8988T (cell line): Measurements from ENCODE around the gene CLEC10A.
"Not testable (repeated sequence)": the region's sequence is repeated elsewhere in the genome, so short reads cannot be mapped to it uniquely, and the experiment has no call there.

ENCODE experiments used
- DNase-seq: peaks from one replicate; pipeline ENCODE4 v3.0.0; 2011

Gene CLEC10A

DNA sequence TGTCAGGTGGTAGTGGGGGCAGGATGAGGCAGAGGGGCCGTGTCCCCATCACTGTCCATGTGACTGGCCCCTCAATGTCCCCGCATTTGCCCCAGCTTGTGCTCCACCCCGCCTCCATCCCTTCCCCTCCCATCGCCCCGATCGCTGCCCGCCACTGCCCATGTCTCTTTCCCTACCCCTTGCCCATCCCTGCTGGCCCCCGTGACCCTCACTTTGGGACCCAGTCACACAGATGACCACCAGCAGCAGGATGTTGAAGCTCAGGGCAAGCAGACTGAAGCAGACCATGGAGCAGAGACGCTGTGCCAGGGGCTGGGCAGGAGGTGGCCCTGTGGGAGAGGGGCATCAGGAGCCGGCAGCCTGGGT, 28.5 kb upstream of the CLEC10A start:
- DNase-seq = no peak

DNA sequence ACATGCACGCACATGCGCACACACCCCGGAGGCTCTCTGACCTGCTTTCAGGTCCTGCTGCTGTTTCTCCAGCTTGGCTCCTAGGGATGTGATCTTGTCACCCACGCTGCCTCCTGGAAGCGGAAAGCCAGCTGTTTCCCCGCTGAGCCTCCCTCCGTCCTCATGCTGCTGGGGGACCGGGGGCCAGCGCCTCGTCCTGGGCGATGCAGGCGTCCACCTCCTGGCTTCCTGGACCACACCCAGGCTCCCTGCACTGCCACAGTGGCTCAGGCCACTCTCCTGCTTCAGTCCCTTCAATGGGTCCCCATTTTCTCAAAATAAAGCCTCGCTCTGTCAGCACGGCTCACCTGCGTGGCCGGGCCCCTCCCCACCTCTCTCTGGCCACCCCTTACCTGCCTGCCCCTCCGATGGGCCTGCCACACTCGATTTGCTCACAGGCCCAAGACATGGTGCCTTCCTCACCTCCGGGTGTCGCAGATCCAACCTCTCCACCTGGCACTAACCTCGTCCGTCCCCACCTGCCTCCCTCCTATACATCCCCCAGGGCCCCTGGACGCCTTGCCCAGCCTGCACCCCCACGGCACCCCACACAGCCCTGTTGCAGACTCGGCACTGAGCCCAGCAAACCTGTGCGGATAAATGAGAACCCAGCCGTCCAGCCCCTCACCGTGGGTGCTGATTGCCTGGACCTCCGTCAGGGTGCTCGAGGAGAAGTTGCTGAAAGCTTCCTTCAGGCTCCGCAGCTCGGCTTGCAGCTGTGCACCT, 27.9 kb upstream of the CLEC10A start:
- no peak for DNase-seq

DNA sequence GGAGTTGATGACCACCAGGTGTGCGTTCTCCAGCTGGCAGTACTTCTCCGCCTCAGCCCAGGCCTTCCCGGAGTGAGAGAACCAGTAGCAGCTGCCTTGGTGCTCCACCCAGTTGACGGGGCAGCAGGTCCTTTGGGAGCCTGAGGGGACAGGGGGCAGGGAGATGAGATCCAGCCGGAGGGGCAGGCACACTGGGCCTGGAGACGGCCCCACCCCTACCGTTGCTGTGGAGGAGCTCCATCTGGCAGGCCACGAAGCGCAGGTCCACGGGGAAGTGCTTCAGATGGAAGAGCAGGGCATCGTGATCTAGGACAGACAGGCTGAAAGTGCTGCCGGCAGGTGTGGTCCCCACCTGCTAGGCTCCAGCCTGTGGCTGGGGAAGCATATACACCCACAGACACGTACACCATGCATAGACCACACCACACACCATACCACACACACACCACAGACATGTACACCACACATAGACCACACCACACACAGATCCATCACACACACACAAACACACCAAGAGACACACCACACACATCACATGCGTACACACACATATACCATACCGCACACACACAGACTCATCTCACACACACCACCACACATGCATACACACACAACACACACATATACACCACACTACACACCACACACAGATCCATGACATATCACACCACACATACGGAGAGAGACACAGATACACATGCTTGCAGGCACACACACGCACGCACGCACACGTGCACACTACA, 27.1 kb upstream of the CLEC10A start:
- DNase-seq = no peak

DNA sequence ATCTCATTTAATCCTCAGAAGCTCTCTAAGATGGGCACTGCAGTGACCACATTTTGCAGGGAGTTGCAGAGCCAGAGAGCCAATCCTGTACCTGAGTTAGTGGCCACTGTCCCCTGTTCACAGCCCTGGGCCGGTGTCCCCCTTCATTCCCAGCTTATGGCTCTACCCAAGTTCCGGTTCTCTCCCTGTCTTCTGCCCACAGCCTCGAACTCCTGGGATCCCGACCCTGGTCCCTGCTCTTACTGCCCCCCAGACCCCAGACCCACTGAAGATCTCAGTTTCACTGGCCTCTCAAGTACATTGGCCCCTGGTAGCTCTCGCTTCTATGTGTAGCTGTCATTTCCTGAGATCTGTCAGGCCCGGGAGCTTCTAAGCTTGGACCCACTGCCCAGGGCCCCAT, 22.4 kb upstream of the CLEC10A start:
- no peak for DNase-seq

DNA sequence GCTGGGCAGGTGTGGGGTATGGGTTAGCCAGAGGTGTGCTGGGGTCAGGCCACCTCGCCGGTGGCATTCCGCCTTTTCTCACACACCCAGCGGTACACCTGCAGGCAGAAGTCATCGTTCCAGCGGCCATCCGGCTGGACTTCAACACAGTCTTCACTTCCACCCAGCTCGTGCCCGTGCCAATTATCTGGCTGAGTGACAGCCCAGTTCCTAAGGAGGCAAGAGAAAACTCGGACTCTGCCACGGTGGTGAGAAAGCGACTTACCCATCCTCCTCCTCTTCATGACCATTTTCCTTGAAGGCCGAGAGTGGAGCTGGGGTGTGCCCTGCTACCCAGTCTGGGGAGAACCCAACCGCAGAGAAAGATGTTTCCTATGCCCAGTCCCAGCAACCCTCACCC, 21.5 kb upstream of the CLEC10A start:
- no peak for DNase-seq

DNA sequence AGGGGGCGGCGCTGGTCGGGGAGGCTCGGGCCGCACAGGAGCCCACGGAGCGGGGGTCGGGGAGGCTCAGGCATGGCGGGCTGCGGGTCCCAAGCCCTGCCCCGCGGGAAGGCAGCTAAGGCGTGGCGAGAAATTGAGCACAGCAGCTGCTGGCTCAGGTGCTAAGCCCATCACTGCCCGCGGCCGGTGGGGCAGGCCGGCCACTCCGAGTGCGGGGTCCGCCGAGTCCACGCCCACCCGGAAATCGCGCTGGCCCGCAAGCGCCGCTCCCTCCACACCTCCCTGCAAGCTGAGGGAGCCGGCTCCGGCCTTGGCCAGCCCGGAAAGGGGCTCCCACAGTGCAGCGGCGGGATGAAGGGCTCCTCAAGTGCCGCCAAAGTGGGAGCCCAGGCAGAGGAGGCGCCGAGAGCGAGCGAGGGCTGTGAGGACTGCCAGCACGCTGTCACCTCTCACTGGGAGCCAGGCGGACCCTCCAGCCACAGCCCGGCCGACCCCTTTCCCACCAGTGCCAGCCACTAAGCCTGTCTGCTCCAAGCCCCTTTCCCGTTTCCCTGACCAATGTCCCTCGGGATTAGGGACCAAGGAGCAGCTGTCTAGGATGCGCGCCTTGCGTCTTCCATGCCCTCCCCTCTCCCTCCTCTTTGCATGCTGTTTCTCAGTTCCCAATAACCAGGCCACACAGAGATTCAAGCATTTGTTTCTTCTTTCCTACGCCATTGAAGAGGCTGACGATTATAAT, 20.8 kb upstream of the CLEC10A start:
- not testable (repeated sequence) for DNase-seq

DNA sequence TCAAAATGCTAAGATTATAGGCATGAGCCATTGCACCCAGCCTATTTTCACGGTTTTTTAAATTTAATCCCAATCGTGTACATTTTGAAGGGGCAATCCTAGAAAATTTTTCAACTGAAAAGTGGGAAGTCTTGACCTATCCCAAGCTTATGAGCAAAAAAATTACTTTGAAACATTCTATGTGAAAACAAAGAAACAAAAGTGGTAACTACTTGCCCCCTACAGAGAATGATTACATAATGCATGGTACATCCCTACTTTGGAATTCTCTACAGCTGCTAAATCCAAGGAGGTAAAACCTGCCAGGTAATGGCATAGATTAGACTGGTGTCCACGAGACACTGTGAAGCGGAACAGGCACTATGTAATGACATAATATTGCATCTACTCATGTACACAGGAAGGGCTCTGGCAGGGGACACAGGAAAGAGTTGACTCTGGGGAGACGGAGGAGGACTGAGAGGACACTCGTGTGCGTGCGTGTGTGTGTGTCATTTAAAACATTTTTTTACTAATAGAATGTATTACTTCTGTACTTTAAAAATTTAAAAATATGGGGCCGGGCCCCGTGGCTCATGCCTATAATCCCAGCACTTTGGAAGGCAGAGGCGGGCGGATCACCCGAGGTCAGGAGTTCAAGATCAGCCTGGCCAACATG, 18.9 kb upstream of the CLEC10A start:
- no peak for DNase-seq

DNA sequence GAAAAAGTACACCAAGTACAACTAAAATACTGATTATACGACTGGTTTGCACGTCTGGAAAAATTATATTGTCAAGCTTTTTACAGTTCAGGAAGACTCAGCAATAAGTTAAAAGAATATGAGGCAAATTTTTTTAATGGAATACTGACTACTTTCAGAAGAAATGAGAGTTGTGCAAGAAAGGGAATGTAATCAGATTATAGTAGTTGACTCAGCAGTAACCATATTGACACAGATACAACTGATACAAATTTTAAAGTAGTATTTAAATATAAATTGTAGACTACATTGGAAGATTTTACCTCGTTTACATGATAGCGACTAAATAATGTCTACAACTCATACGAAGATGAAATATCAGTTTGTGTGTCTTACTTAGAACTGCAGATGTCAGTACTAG, 17.9 kb upstream of the CLEC10A start:
- DNase-seq = no peak

DNA sequence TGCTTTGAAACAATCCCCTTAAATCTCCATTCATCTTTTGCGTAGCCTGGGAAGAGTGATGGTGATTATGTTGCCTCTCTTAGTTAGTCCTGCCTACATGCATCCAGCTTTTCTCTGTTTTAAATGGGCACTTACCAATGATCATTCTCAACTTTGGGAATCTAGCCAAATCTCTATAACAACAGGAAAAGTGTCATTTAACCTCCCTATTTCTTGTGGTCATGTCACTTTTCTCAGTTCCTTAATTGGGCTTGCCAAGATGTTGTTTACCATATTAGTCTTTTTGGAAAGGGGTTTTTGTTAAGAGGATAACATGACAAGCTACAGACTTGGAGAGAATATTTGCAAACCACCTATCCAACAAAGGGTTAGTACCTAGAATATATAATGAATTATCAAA, 15.6 kb upstream of the CLEC10A start:
- no peak for DNase-seq

DNA sequence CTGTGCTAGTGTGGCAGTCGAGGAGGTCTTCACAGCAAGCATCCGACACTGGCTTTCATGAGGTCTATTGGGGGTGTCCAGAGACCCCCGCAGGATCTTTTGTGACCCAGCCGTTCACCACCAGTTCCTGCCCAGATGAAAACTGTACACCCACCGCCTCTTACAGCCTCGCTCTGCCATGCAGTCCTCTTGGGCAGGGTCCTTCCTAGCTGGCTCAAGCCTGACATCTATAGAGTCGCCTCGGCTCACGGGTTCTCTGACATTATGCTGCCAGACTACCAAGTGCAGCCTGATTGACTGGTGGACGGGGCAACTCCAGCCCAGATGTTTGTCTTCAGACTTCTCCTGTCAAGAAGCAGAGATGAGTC, 14.6 kb upstream of the CLEC10A start:
- no peak for DNase-seq

DNA sequence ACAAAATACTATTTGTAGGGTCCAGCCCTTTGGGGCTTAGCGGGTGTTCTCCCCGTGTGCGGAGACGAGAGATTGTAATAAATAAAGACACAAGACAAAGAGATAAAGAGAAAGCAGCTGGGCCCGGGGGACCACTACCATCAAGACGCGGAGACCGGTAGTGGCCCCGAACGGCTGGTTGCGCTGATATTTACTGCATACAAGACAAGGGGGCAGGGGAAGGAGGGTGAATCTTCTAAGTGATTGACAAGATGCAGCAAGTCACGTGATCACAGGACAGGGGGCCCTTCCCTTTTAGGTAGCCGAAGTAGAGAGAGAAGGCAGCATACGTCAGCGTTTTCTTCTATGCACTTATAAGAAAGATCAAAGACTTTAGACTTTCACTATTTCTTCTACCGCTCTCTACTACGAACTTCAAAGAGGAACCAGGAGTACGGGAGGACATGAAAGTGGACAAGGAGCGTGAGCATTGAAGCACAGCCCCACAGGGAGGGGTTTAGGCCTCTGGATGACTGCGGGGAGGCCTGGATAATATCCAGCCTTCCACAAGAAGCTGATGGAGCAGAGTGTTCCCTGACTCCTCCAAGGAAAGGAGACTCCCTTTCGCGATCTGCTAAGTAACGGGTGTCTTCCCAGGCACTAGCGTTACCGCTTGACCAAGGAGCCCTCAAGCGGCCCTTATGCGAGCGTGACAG, 11.4 kb upstream of the CLEC10A start:
- DNase-seq = not testable (repeated sequence)

DNA sequence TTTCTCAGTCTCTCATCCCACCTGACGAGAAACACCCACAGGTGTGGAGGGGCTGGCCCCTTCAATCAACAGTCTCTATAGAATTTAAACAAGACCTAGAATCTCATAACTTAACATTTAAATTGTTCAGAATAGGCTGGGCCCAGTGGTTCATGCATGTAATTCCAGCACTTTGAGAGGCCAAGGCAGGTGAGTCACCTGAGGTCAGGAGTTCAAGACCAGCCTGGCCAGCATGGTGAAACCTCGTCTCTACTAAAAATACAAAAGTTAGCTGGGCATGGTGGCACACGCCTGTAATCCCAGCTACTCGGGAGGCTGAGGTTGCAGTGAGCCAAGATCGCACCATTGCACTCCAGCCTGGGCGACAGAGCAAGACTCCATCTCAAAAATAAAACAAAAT, 9.5 kb upstream of the CLEC10A start:
- not testable (repeated sequence) for DNase-seq

DNA sequence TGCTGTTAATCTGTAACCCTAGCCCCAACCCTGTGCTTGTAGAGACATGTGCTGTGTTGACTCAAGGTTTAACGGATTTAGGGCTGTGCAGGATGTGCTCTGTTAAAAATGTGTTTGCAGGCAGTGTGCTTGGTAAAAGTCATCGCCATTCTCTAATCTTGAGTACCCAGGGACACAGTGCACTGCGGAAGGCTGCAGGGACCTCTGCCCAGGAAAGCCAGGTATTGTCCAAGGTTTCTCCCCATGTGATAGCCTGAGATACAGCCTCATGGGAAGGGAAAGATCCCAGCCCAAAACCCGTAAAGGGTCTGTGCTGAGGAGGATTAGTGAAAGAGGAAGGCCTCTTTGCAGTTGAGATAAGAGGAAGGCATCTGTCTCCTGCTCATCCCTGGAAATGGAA, 8.4 kb upstream of the CLEC10A start:
- DNase-seq = not testable (repeated sequence)

DNA sequence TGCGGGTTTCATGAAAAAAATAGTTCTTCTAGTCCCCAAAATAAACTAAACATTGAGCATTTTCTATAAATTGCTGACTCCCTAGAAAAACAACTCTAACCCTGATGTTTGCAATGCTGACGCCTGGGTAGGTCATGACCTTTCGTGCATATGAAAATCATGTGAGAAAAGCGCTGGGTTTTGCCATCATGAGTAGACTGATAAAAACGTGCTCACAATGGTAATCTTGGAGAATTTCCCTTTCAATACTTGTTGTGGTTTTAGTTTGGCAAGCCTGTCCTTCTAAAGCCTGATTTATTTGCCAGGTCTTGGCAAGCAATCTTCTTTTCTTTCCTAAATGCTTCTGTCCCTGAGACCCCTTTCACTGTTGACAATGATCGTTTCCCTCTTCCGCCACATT, 4.0 kb upstream of the CLEC10A start:
- DNase-seq = no peak

DNA sequence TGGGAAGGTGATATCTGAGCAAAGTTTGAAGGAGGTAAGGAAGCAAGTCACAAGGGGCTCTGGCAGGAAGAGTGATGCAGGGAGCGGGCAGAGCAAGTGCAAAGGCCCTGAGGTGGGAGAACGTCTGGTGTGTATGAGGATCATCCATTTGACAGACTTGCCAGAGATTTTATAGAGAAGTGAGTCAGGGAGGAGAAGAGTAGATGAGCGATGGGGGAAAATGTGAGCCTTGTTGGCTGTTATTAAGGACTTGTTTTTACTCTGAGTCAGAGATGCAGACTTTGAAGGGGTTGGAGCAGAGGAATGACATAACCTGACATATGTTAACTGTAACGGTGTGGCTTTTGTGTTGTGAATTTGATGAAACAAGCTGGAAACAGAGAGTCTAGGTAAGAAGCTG, 3.5 kb upstream of the CLEC10A start:
- no peak for DNase-seq

DNA sequence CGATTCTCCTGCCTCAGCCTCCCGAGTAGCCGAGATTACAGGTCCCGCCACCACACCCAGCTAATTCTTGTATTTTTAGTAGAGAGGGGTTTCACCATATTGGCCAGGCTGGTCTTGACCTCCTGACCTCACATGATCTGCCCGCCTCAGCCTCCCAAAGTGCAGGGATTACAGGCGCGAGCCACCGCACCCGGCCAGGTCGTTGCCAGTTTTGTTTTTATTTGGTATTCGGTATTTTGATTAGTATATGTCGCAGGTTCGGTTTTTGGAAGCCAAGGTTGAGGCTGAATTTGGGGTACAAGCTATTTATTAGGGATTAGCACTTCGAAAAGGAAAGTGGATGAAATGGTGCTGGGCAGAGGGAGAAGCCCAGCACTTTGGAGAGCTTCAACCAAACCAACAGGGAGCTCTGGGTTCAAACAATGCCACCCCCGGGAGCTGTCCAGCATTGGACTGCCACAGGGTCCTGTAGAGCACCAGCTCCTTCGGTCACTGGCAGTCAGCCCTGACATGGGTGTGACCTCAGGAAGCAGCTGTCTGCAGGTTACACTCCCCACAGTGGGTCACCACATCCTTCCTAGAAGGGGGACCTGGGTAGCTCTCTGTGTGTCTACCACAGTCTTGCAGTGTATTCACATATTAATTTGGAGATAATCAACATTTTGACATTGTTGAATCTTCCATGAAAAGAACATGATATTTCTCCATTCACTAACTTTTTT, 1.5 kb upstream of the CLEC10A start:
- DNase-seq = no peak

DNA sequence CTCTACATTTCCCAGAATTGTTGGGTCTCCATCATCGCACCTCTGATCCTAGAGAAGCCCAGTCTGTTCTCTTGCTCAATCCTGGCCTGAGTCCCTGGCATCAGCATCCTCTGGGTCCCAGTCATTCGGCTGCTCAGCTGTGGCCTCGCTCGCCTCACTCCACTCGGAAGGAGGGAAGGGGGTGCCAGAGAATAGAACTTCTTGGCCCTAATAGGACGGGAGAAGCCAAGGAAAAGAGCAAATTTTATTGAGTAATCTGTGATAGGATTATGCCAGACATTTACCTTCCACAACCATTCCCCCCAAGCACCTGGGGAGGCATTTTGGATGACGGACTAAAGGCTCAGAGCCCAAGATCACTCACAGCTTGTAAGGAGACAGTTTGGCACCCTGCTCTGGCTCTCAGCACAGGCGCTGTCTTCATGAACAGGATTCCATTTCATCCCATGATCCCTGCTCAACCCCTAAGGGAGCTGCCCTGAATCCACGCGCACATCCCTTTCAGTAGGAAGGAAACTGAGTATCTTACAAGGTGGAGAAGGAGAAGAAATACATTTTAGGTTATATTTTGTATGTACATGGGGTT, 498 bp upstream of the CLEC10A start:
- no peak for DNase-seq

DNA sequence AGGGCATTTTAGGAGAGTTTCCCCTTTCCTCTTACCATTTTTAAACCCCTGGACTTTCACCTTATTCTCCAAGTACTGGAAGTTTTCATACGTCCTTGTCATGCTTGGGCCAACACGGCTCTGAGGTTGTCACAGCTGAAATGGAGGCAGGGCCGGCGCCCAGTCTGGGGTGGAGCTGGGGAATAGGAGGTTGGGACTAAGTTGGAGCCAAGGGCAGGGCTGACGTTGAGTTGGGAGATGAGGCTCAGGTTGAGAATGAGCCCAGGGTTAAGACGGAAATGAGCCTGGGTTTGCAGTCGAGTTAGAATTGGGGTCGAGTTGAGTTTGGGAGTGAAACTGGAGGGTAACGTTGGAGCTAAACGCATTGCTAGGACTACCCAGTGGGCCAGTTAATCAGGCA, 1.3 kb downstream of the CLEC10A start:
- DNase-seq = no peak

DNA sequence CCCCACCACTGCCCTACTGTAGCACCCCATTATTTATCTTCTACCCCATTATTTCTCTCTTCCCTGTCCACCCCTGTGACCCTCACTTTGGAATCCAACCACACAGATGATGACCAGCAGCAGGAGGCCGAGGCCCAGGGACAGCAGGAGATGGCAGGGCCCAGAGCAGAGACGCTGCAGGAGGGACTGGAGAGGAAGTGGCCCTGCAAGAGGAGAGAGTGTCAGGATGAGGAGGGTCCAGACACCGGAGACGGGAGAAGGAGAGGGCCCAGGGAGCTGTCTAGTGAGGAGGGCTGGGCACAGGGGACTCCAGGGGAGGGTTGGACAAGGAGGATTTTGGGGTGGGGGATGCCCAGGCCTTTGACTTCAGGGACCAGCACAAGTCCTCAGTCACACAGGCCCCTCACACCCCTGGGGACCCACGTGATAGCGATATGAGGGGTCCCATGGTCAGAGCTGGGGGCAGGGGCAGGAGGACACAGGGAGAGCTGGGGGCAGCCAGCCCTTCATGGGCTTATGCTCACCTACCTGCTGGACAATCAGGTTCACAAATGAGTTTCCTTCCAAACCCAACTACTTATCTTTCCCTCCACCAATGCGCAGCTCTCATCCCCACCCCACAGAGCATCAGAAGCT, 2.0 kb downstream of the CLEC10A start:
- no peak for DNase-seq

DNA sequence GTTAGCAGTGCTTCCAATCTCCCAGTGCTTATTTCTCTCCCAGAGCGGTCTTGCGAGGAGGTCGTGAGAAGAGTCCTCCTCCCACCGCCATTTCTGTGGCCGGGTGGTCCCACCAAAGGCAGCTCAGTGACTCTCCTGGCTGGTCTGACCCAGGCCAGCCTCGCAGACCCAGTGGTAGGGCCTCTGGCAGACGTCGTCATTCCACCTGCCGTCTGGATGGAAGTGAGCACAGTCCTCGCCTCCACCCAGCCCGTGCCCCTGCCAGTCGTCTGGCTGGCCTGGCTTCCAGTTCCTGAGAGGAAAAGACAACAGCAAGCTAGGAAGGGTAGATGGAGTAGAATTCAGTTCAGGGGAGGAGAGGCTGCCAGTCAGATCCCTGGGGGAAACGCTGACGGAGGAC, 5.1 kb downstream of the CLEC10A start:
- DNase-seq = no peak

DNA sequence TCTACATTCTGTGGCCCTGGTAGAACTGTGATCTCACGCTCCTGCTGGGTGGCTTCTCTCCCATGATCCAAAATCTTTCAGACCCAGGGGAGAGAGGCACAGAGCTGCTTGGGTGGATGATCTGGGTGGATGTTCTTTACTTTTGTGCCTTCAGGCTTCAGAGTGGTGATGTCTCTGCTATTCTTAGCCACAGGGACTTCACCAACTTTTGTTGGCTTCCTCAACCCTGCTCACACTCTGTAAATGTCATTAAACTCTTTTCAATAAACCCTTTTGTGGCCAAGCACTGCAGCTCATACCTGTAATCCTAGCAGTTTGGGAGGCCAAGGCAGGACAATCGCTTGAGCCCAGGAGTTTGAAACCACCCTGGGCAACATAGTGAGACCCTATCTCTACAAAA, 7.6 kb downstream of the CLEC10A start:
- DNase-seq = no peak
